Upper lobe of left lung (tissue), 6 donors: ENCODE measurements around the gene FANCM. TPM values are rescaled to one million over a fixed set of nuclear protein-coding genes. Genes with fewer than 3 reads are reported as not detected.

Experiments
- ATAC-seq, 2 donors: fragments of 200-7000 bp; cut with Tn5 transposase; one replicate each; pipeline ENCODE4 v1.9.1; 2022; ENCODE audit warnings: mild to moderate bottlenecking in 2 of 2, moderate library complexity in 2 of 2; ENCODE audit not compliant: low FRiP score in 2 of 2
- DNase-seq, 2 donors: peaks; one replicate each; pipeline ENCODE4 v3.0.0-alpha.2; 2019 to 2020
- H3K27ac ChIP-seq, 4 donors: fragments of 200-600 bp; sonication (generic); one replicate each; pipeline ENCODE4 v1.5.1; 2016 to 2019
- H3K27me3 ChIP-seq, 4 donors: fragments of 200-600 bp; sonication (generic); one replicate each; pipeline ENCODE4 v1.5.1; 2017 to 2019
- H3K36me3 ChIP-seq, 4 donors: fragments of 200-600 bp; sonication (generic); one replicate each; pipeline ENCODE4 v1.5.1; 2016 to 2019
- H3K4me1 ChIP-seq, 4 donors: fragments of 200-600 bp; sonication (generic); one replicate each; pipeline ENCODE4 v1.5.1; 2018 to 2019
- H3K4me3 ChIP-seq, 4 donors: fragments of 200-600 bp; sonication (generic); one replicate each; pipeline ENCODE4 v1.5.1; 2017 to 2019; ENCODE audit warnings: mild to moderate bottlenecking in 2 of 4, moderate library complexity in 1 of 4
- H3K9me3 ChIP-seq, 4 donors: fragments of 200-600 bp; sonication (generic); one replicate each; pipeline ENCODE4 v1.5.1; 2018 to 2019
- CTCF ChIP-seq, 6 experiments: fragments of 450-650 bp in 4 of 6; fragments of 200-600 bp in 2 of 6; sonication (generic) in 2 of 6; IDR thresholded peaks; one replicate each; pipeline ENCODE4 v1.5.1; 2016 to 2019; ENCODE audit warnings: antibody characterized with exemption in 6 of 6
- EP300 ChIP-seq, 4 donors: sonication (generic); formaldehyde crosslinking; IDR thresholded peaks; one replicate each; pipeline ENCODE4 v1.5.1; 2017; ENCODE audit warnings: antibody characterized with exemption in 4 of 4, control low read depth in 2 of 4
- POLR2A ChIP-seq, 4 donors: fragments of 450-650 bp; IDR thresholded peaks; one replicate each; pipeline ENCODE4 v1.5.1; 2016 to 2017; ENCODE audit warnings: antibody characterized with exemption in 4 of 4, mild to moderate bottlenecking in 2 of 4
- POLR2AphosphoS5 ChIP-seq, 2 donors: sonication (generic); formaldehyde crosslinking; IDR thresholded peaks; one replicate each; pipeline ENCODE4 v1.5.1; 2017; ENCODE audit warnings: antibody characterized with exemption in 2 of 2
- WGBS, 2 donors: methylation state at CpG; one replicate each; pipeline ENCODE4 v1.1.5; 2017 to 2018; 5-methylcytosine and 5-hydroxymethylcytosine counted together
- total RNA-seq, 6 donors: library from RNA; depleted of rRNA in 4 of 6; stranded (reverse); fragments of >200 nt in 4 of 6; gene quantifications; one replicate each; pipeline versions ENCODE4 v1.1.0 to v1.2.1, GENCODE V29; 2016 to 2021
- donor health status: DM: no; HTN: no; CAD: no; lungs with moderate emphysema.
- donor health status: DM: no; HTN: yes; CAD: no; lungs with severe emphysema.

The FANCM gene
- total RNA-seq, 6 donors from 2014 or later = 3.3 to 34.6 (median 4.6) TPM

- WGBS, 2 donors = 96 to 98% methylated on average over 4 of the region's 4 CpGs
- peaks cover 0 to 69% (median 32%) of the 10 kb centered on the region in 4 donors for H3K36me3 ChIP-seq
- DNase-seq = no peak
- TF ChIP-seq EP300 (IDR thresholded peaks at IDR 0.05) (no peak), POLR2AphosphoS5 (IDR thresholded peaks at IDR 0.05) (no peak), POLR2A (IDR thresholded peaks at IDR 0.05) (no peak), CTCF (IDR thresholded peaks at IDR 0.05) (no peak)
- ATAC-seq = no peak
- no peaks in the 10 kb centered on the region for H3K4me1 ChIP-seq
- H3K27me3 ChIP-seq = no peaks in the 10 kb centered on the region
- H3K4me3 ChIP-seq = no peak overlapping the region
- H3K9me3 ChIP-seq = no peaks in the 10 kb centered on the region
- H3K27ac ChIP-seq = no peak overlapping the region
Observed at GRCh38 chr14:45227566-45227965, 91.8 kb downstream of the FANCM start.

GRCh38 chr14:45238988-45239387 lies 103.3 kb downstream of the FANCM start:
- no peaks in the 10 kb centered on the region for H3K9me3 ChIP-seq
- TF ChIP-seq POLR2A (IDR thresholded peaks at IDR 0.05) (no peak), CTCF (IDR thresholded peaks at IDR 0.05) (no peak), EP300 (IDR thresholded peaks at IDR 0.05) (no peak), POLR2AphosphoS5 (IDR thresholded peaks at IDR 0.05) (no peak)
- no peak overlapping the region for H3K4me3 ChIP-seq
- no peaks in the 10 kb centered on the region for H3K27me3 ChIP-seq
- H3K36me3 ChIP-seq = peaks cover 0 to 12% (median 3%) of the 10 kb centered on the region in 4 donors
- DNase-seq (no peak), ATAC-seq (no peak)
- H3K27ac ChIP-seq = no peak overlapping the region
- peaks cover 0 to 7% (median 0%) of the 10 kb centered on the region in 4 donors for H3K4me1 ChIP-seq
- 71 to 92% methylated on average over 2 of the region's 2 CpGs for WGBS, 2 donors

GRCh38 chr14:45242706-45243105 lies 107.0 kb downstream of the FANCM start:
- peaks cover 0 to 7% (median 0%) of the 10 kb centered on the region in 4 donors for H3K4me1 ChIP-seq
- H3K36me3 ChIP-seq = peaks cover 0 to 7% (median 1%) of the 10 kb centered on the region in 4 donors
- ATAC-seq (no peak), DNase-seq (no peak)
- H3K9me3 ChIP-seq = no peaks in the 10 kb centered on the region
- TF ChIP-seq POLR2A (IDR thresholded peaks at IDR 0.05) (no peak), CTCF (IDR thresholded peaks at IDR 0.05) (no peak), EP300 (IDR thresholded peaks at IDR 0.05) (no peak), POLR2AphosphoS5 (IDR thresholded peaks at IDR 0.05) (no peak)
- no peak overlapping the region for H3K4me3 ChIP-seq
- no peak overlapping the region for H3K27ac ChIP-seq
- H3K27me3 ChIP-seq = no peaks in the 10 kb centered on the region
- 63 to 67% methylated on average over 3 of the region's 3 CpGs for WGBS, 2 donors

- H3K4me3 ChIP-seq = no peak overlapping the region
- ATAC-seq = no peak
- peaks cover 0 to 3% (median 0%) of the 10 kb centered on the region in 4 donors for H3K36me3 ChIP-seq
- no peaks in the 10 kb centered on the region for H3K27me3 ChIP-seq
- H3K4me1 ChIP-seq = peaks cover 3 to 29% (median 14%) of the 10 kb centered on the region in 4 donors
- TF ChIP-seq EP300 (IDR thresholded peaks at IDR 0.05) (no peak), POLR2A (IDR thresholded peaks at IDR 0.05) (no peak), CTCF (IDR thresholded peaks at IDR 0.05) (no peak), POLR2AphosphoS5 (IDR thresholded peaks at IDR 0.05) (no peak)
- no peak for DNase-seq
- WGBS, 2 donors = 76 to 90% methylated on average over 3 of the region's 3 CpGs
- no peak overlapping the region for H3K27ac ChIP-seq
- H3K9me3 ChIP-seq = no peaks in the 10 kb centered on the region
Observed at GRCh38 chr14:45246151-45246550, 110.4 kb downstream of the FANCM start.

GRCh38 chr14:45246691-45247090 lies 111.0 kb downstream of the FANCM start:
- ATAC-seq (no peak), DNase-seq (no peak)
- no peak for TF ChIP-seq POLR2AphosphoS5 (IDR thresholded peaks at IDR 0.05)
- TF ChIP-seq EP300 (IDR thresholded peaks at IDR 0.05) = no peak
- TF ChIP-seq CTCF (IDR thresholded peaks at IDR 0.05) = no peak
- no peak for TF ChIP-seq POLR2A (IDR thresholded peaks at IDR 0.05)
- Histone ChIP-seq H3K27me3 (no peaks in the 10 kb centered on the region), H3K27ac (no peak overlapping the region), H3K4me3 (no peak overlapping the region), H3K9me3 (no peaks in the 10 kb centered on the region), H3K4me1 (peaks cover 8 to 34% (median 19%) of the 10 kb centered on the region in 4 donors), H3K36me3 (no peaks in the 10 kb centered on the region)
- WGBS, 2 donors = 72 to 74% methylated on average over 1 of the region's 1 CpG
